H1 (cell line): ENCODE measurements around the gene SMIM5. TPM values are rescaled to one million over a fixed set of nuclear protein-coding genes. Genes with fewer than 3 reads are reported as not detected.
A peak's percentile ranks its signal among the peaks of the same experiment; 100 is the strongest.

ENCODE experiments used
- CBX5 ChIP-seq: fragments of 300-800, 300-1000 bp; sonication (generic); IDR thresholded peaks from 2 replicates; pipeline ENCODE4 v1.7.1; 2016; ENCODE audit warnings: antibody characterized with exemption, low read length, low read depth
- CHD2 ChIP-seq: IDR thresholded peaks from 2 replicates; pipeline ENCODE4 v1.6.1; 2012; ENCODE audit warnings: low read length, improper control_type of control experiment
- CTBP2 ChIP-seq: IDR thresholded peaks from 2 replicates; pipeline ENCODE4 v1.7.0; 2011; ENCODE audit warnings: borderline replicate concordance, mild to moderate bottlenecking, moderate library complexity, mixed read lengths, low read length; ENCODE audit not compliant: insufficient read depth, insufficient read length
- CTCF ChIP-seq, 3 experiments: IDR thresholded peaks; 1 replicate in 2 of 3; 2 replicates in 1 of 3; pipeline versions ENCODE4 v1.5.1 to v1.6.1; 2011; ENCODE audit warnings: low read length in 3 of 3, mild to moderate bottlenecking in 3 of 3, inconsistent platforms in 2 of 3, low read depth in 1 of 3, moderate library complexity in 1 of 3; ENCODE audit not compliant: insufficient read depth in 1 of 3; ENCODE audit errors: control extremely low read depth in 1 of 3
- EGR1 ChIP-seq: IDR thresholded peaks from 2 replicates; pipeline ENCODE4 v1.6.1; 2011; ENCODE audit warnings: low read depth, low read length, borderline replicate concordance
- EZH2 ChIP-seq: fragments of 200-600 bp; sonication (generic); IDR thresholded peaks from 2 replicates; pipeline ENCODE4 v1.7.1; 2012; ENCODE audit warnings: low read depth, mild to moderate bottlenecking, moderate library complexity, low read length, inconsistent platforms; ENCODE audit not compliant: severe bottlenecking
- GTF2F1 ChIP-seq: IDR thresholded peaks from 2 replicates; pipeline ENCODE4 v1.6.1; 2012; ENCODE audit warnings: low read depth, low read length, improper control_type of control experiment, borderline replicate concordance
- NRF1 ChIP-seq: IDR thresholded peaks from 2 replicates; pipeline ENCODE4 v1.6.1; 2011; ENCODE audit warnings: mild to moderate bottlenecking, low read depth, low read length, improper control_type of control experiment
- PHF8 ChIP-seq: fragments of 200-600 bp; sonication (generic); conservative IDR thresholded peaks from 2 replicates; pipeline ENCODE4 v1.7.1; 2012; ENCODE audit warnings: low read depth, mild to moderate bottlenecking, inconsistent platforms, low read length, moderate library complexity
- POLR2AphosphoS5 ChIP-seq: IDR thresholded peaks from 2 replicates; pipeline ENCODE4 v1.6.1; 2011; ENCODE audit warnings: low read depth, low read length
- POU5F1 ChIP-seq: IDR thresholded peaks from 2 replicates; pipeline ENCODE4 v1.6.1; 2011; ENCODE audit warnings: low read depth, mild to moderate bottlenecking, low read length, moderate library complexity
- RAD21 ChIP-seq, 2 experiments: IDR thresholded peaks in 1 of 2; conservative IDR thresholded peaks in 1 of 2; 2 replicates each; pipeline ENCODE4 v1.6.1; 2011; ENCODE audit warnings: low read depth in 2 of 2, low read length in 2 of 2, improper control_type of control experiment in 1 of 2, inconsistent platforms in 1 of 2, mild to moderate bottlenecking in 1 of 2, moderate library complexity in 1 of 2
- RBBP5 ChIP-seq: IDR thresholded peaks from 2 replicates; pipeline ENCODE4 v1.7.1; 2012; ENCODE audit warnings: low read depth, mild to moderate bottlenecking, inconsistent platforms, low read length, moderate library complexity, borderline replicate concordance
- RNF2 ChIP-seq: fragments of 200-900, 300-1000 bp; sonication (generic); IDR thresholded peaks from 2 replicates; pipeline ENCODE4 v1.7.1; 2016; ENCODE audit warnings: borderline replicate concordance, low read depth, mild to moderate bottlenecking, antibody characterized with exemption, low read length; ENCODE audit not compliant: poor library complexity, severe bottlenecking; ENCODE audit errors: missing control alignments
- RXRA ChIP-seq: IDR thresholded peaks from 2 replicates; pipeline ENCODE4 v1.6.1; 2011; ENCODE audit warnings: low read depth, mild to moderate bottlenecking, low read length, moderate library complexity; ENCODE audit not compliant: insufficient read depth
- SAP30 ChIP-seq: fragments of 300-600 bp; sonication (generic); IDR thresholded peaks from 2 replicates; pipeline ENCODE4 v1.7.1; 2012; ENCODE audit warnings: low read length, moderate library complexity, mild to moderate bottlenecking, inconsistent platforms; ENCODE audit not compliant: insufficient read depth, insufficient replicate concordance
- SP2 ChIP-seq: IDR thresholded peaks from 2 replicates; pipeline ENCODE4 v1.6.1; 2012; ENCODE audit warnings: mild to moderate bottlenecking, low read length, inconsistent platforms
- TAF7 ChIP-seq: optimal IDR thresholded peaks from 2 replicates; pipeline ENCODE3; 2011; ENCODE audit warnings: low read depth, mild to moderate bottlenecking, inconsistent platforms, low read length, moderate library complexity, borderline replicate concordance
- TBP ChIP-seq: IDR thresholded peaks from 2 replicates; pipeline ENCODE4 v1.6.1; 2011; ENCODE audit warnings: low read depth, low read length, improper control_type of control experiment
- TCF12 ChIP-seq: IDR thresholded peaks from 2 replicates; pipeline ENCODE4 v1.6.1; 2011; ENCODE audit warnings: low read depth, mild to moderate bottlenecking, low read length
- polyA plus RNA-seq, 7 experiments: library from polyadenylated mRNA; depleted of rRNA in 3 of 7; stranded (reverse) in 5 of 7; unstranded in 2 of 7; fragments of >200 nt in 5 of 7; fragments of 200-250 nt in 2 of 7; gene quantifications; 1 replicate in 5 of 7; 2 replicates in 1 of 7; 4 replicates in 1 of 7; pipeline versions ENCODE4 v1.2.1 to v1.2.3, GENCODE V29; 2011 to 2013; ENCODE audit warnings: missing spikeins in 2 of 7, mixed read lengths in 2 of 7
- total RNA-seq: library from RNA; stranded (reverse); fragmentation: NEBNext Ultra II Directional; extraction: Animal tissue kit (Norgen Biotek cat#: 25700); gene quantifications from 2 replicates; pipeline ENCODE4 v1.2.1, GENCODE V29; 2021

Gene SMIM5
- total and polyA plus RNA-seq, 2 of the 8 experiments (the other 6 are each of a cell fraction or from before 2014, with no cell fraction given) = not detected

DNA sequence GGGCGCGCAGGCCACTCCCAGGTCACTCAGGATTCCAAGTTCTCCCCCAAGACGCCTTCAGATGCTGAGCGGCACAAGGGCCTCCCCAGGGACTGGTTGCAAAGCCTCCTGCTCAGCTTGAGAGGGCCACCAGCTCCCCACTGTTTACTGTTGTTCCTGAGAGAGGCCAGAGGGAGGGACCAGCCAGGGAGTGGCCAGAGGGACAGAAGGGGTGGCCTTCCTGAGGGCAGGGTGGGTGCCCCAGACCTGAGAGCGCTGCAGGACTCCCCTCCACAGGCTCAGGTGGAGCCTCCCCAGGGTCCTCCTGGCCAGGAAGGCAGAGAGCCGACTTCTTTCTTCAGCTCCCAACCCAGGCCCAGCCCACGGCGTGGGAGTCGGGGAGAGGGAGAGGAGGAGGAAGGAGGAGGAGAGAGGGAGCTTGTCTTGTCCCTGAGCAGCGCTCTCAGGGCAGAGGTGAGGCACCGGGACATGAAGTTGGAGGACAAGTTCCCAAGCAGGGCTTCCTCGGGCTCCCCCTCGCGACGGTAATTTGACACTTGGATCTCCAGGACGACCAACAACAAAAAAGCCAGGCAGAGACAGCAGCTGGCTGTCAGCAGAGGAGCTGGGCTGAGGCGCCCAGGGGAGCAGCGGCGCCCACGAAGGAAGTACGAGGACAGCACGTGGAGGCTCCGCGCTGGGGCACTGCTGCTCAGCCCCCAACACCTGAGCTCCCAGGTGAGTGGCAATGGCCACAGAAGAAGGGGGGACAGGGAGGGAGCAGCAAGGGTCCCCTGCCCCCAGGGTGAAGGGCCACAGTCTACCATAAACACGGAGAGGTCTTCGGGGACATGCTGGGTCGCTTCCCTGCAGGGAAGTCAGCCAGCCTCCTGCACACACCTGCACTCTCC lies 497 bp downstream of the SMIM5 start (continued):
- 0 out of 2 replicates have a peak, but pooled peaks have one; percentile 21 for TF ChIP-seq TCF12
- TF ChIP-seq EGR1 = no peak
- TF ChIP-seq POU5F1 = no peak
- TF ChIP-seq PHF8 = no peak
- no peak for TF ChIP-seq RNF2
- TF ChIP-seq RAD21 (IDR thresholded peaks at IDR 0.05 in 1 of 2, conservative IDR thresholded peaks at IDR 0.05 in 1 of 2; ENCODE audit: low read depth in 2 of 2, low read length in 2 of 2) = peak; percentile 23 to 46; a peak in 3 of 4 replicates
- no peak for TF ChIP-seq CHD2
- TF ChIP-seq GTF2F1 = no peak
- TF ChIP-seq SAP30 = peak; percentile 99
- TF ChIP-seq EZH2 = no peak
- TF ChIP-seq NRF1 = no peak
- 0 out of 2 replicates have a peak, but pooled peaks have one; percentile 27 for TF ChIP-seq TBP
- TF ChIP-seq CTBP2 = peak; percentile 62
- TF ChIP-seq SP2 = no peak
- no peak for TF ChIP-seq RXRA
- no peak for TF ChIP-seq TAF7
- no peak for TF ChIP-seq RBBP5
- TF ChIP-seq CTCF (IDR thresholded peaks at IDR 0.05; ENCODE audit: control extremely low read depth in 1 of 3, insufficient read depth in 1 of 3, low read depth in 1 of 3, low read length in 3 of 3) = peak; percentile 63 to 79 (median 77)
- TF ChIP-seq POLR2AphosphoS5 = no peak
- TF ChIP-seq CBX5 = no peak
